HCT116 (cell line): ENCODE measurements around the gene STAC2. TPM values are rescaled to one million over a fixed set of nuclear protein-coding genes. Genes with fewer than 3 reads are reported as not detected.

Experiments
- ATAC-seq: fragments of 200-7000 bp; cut with Tn5 transposase; 2 replicates; pipeline ENCODE4 v1.9.1; 2020; ENCODE audit warnings: mild to moderate bottlenecking, moderate library complexity
- BruUV-seq: library from RNA; stranded (reverse); fragments of 400-500 nt; replicated peaks from 2 replicates; lab custom pipeline; 2021; lab: Mats Ljungman, UMichigan
- CTCF ChIA-PET: fragments of 300-600 bp; sonication (Branson Sonifier 250); formaldehyde crosslinking; loops from one replicate; lab custom pipeline; 2021; ENCODE audit warnings: antibody characterized with exemption; lab: Charles Lee
- POLR2A ChIA-PET: fragments of 300-600, 350-600 bp; sonication (Branson Sonifier 250); formaldehyde crosslinking; loops from one replicate; lab custom pipeline; 2021; ENCODE audit warnings: antibody characterized with exemption; lab: Charles Lee
- RAD21 ChIA-PET, 2 experiments: fragments of 300-600 bp; sonication (Branson Sonifier 250); formaldehyde crosslinking; loops; one replicate each; lab custom pipeline; 2023; ENCODE audit warnings: low total read pairs in 2 of 2; ENCODE audit not compliant: uncharacterized antibody in 2 of 2, unreplicated experiment in 2 of 2, low non-redundant PET in 1 of 2; lab: Charles Lee
- DNase-seq: peaks from one replicate; pipeline ENCODE4 v3.0.0-alpha.2; 2010; ENCODE audit warnings: low read depth, low spot score
- H2AFZ ChIP-seq: fragments of 200-600 bp; shearing (Covaris generic), sonication (generic); 2 replicates; pipeline ENCODE4 v1.6.1; 2017; ENCODE audit warnings: low read depth, mixed run types, mixed read lengths, antibody characterized with exemption, low read length; ENCODE audit not compliant: poor library complexity, severe bottlenecking
- H3K27ac ChIP-seq: 2 replicates; pipeline ENCODE4 v1.5.1; 2012; ENCODE audit warnings: low read depth, low read length
- H3K27me3 ChIP-seq: fragments of 200-600 bp; sonication (generic); 2 replicates; pipeline ENCODE4 v1.6.1; 2016; ENCODE audit warnings: mixed run types, low read length, mixed read lengths; ENCODE audit not compliant: insufficient read depth
- H3K36me3 ChIP-seq, 2 experiments: fragments of 200-500 bp in 1 of 2; fragments of 200-600 bp in 1 of 2; sonication (Bioruptor generic) in 1 of 2; sonication (generic) in 1 of 2; 2 replicates each; pipeline versions ENCODE4 v1.5.1 to v1.6.1; 2014 to 2016; ENCODE audit warnings: low read length in 2 of 2, inconsistent platforms in 1 of 2, mixed read lengths in 1 of 2, mixed run types in 1 of 2; ENCODE audit not compliant: insufficient read depth in 2 of 2, control insufficient read depth in 1 of 2
- H3K4me1 ChIP-seq, 2 experiments: fragments of 200-600 bp in 1 of 2; sonication (generic) in 1 of 2; 2 replicates each; pipeline versions ENCODE4 v1.5.1 to v1.6.1; 2012 to 2017; ENCODE audit warnings: low read length in 2 of 2, inconsistent platforms in 1 of 2, mild to moderate bottlenecking in 1 of 2, mixed read lengths in 1 of 2, mixed run types in 1 of 2, moderate library complexity in 1 of 2; ENCODE audit not compliant: insufficient read depth in 2 of 2, control insufficient read depth in 1 of 2
- H3K4me2 ChIP-seq: fragments of 200-600 bp; sonication (generic); 2 replicates; pipeline ENCODE4 v1.6.1; 2017; ENCODE audit warnings: mixed run types, low read length, mixed read lengths
- H3K4me3 ChIP-seq, 2 experiments: fragments of 200-600 bp in 1 of 2; sonication (generic) in 1 of 2; replicated peaks in 1 of 2; 2 replicates each; pipeline ENCODE4 v1.5.1; 2011 to 2016; ENCODE audit warnings: low read length in 2 of 2, control low read depth in 1 of 2, low read depth in 1 of 2, mild to moderate bottlenecking in 1 of 2, mixed read lengths in 1 of 2, mixed run types in 1 of 2
- H3K79me2 ChIP-seq: fragments of 200-600 bp; sonication (generic); 2 replicates; pipeline ENCODE4 v1.6.1; 2017; ENCODE audit warnings: mild to moderate bottlenecking, mixed run types, low read length, moderate library complexity, mixed read lengths; ENCODE audit not compliant: insufficient read depth
- H3K9ac ChIP-seq: fragments of 200-600 bp; sonication (generic); 2 replicates; pipeline ENCODE4 v1.6.1; 2016; ENCODE audit warnings: low read length, mixed read lengths
- H3K9me2 ChIP-seq: fragments of 200-600 bp; sonication (generic), shearing (Covaris generic); 2 replicates; pipeline ENCODE4 v1.6.1; 2017; ENCODE audit warnings: mixed run types, mild to moderate bottlenecking, moderate library complexity; ENCODE audit not compliant: insufficient read depth
- H3K9me3 ChIP-seq, 2 experiments: fragments of 200-500 bp in 1 of 2; fragments of 200-600 bp in 1 of 2; sonication (Bioruptor generic) in 1 of 2; sonication (generic) in 1 of 2; 2 replicates each; pipeline ENCODE4 v1.6.1; 2014 to 2017; ENCODE audit warnings: low read length in 2 of 2, mixed read lengths in 2 of 2, inconsistent platforms in 1 of 2, low read depth in 1 of 2, mild to moderate bottlenecking in 1 of 2, mixed run types in 1 of 2, moderate library complexity in 1 of 2; ENCODE audit not compliant: control insufficient read depth in 1 of 2, insufficient read depth in 1 of 2
- H4K20me1 ChIP-seq: fragments of 200-600 bp; sonication (generic), shearing (Covaris generic); 2 replicates; pipeline ENCODE4 v1.6.1; 2017; ENCODE audit warnings: mixed run types, mild to moderate bottlenecking, moderate library complexity; ENCODE audit not compliant: insufficient read depth
- EZH2phosphoT487 ChIP-seq: fragments of 200-600 bp; IDR thresholded peaks from 2 replicates; pipeline ENCODE4 v1.6.1; 2018; ENCODE audit warnings: antibody characterized with exemption, borderline replicate concordance
- FOSL1 ChIP-seq: IDR thresholded peaks from 2 replicates; pipeline ENCODE4 v1.6.1; 2012; ENCODE audit warnings: low read depth
- TCF7L2 ChIP-seq: IDR thresholded peaks from 2 replicates; pipeline ENCODE4 v1.7.0; 2011; ENCODE audit warnings: borderline replicate concordance, inconsistent platforms; ENCODE audit not compliant: insufficient read depth, insufficient read length; ENCODE audit errors: extremely low read depth
- ZBTB33 ChIP-seq: IDR thresholded peaks from 2 replicates; pipeline ENCODE4 v1.6.1; 2011; ENCODE audit warnings: mild to moderate bottlenecking, low read length, moderate library complexity; ENCODE audit not compliant: insufficient replicate concordance; ENCODE audit errors: extremely low read depth
- ZNF274 ChIP-seq: fragments of 200-500 bp; sonication (Bioruptor generic); IDR thresholded peaks from 2 replicates; pipeline ENCODE4 v1.6.1; 2014; ENCODE audit warnings: mild to moderate bottlenecking, low read depth, low read length, inconsistent platforms
- intact Hi-C: fragments of 100-400 bp; cut with micrococcal nuclease; formaldehyde crosslinking; loops from 2 replicates; pipeline ENCODE4 v1.10.0; 2022
- total RNA-seq: library from RNA; stranded (reverse); gene quantifications from one replicate; pipeline ENCODE4 v1.2.1, GENCODE V29; 2021; ENCODE audit not compliant: unreplicated experiment

Gene STAC2
- total RNA-seq, 1 experiment from 2014 or later = not detected

- no peaks in the 10 kb centered on the region for H3K79me2 ChIP-seq
- H3K27me3 ChIP-seq = no peaks in the 10 kb centered on the region
- TF ChIP-seq ZNF274 = no peak
- TF ChIP-seq FOSL1 = no peak
- TF ChIP-seq TCF7L2 = no peak
- no peak for TF ChIP-seq EZH2phosphoT487
- TF ChIP-seq ZBTB33 = no peak
- intact Hi-C loops = no loop called here
- H3K9ac ChIP-seq = no peak overlapping the region
- CTCF ChIA-PET = interaction anchor here (1.2 to 2.0 kb wide), 3 partner anchors 13 to 17 kb away, joined by 3 to 7 read pairs (median 5); no protein-coding TSS in a partner anchor
- H3K4me2 ChIP-seq = no peak overlapping the region
- no peak overlapping the region for H3K4me3 ChIP-seq
- peaks cover 11 to 12% of the 10 kb centered on the region in 2 experiments for H3K4me1 ChIP-seq
- H3K27ac ChIP-seq = no peak overlapping the region
- ATAC-seq (no peak), DNase-seq (no peak)
- POLR2A ChIA-PET = interaction anchor here (0.5 kb wide), 1 partner anchor 21 kb away, joined by 3 read pairs; the partner anchor contains the start of gene CACNB1
- no peaks in the 10 kb centered on the region for H3K36me3 ChIP-seq
- BruUV-seq = no TSS peak
- no peaks in the 10 kb centered on the region for H3K9me3 ChIP-seq
- RAD21 ChIA-PET = no interaction called here
- no peaks in the 10 kb centered on the region for H4K20me1 ChIP-seq
- no peak overlapping the region for H2AFZ ChIP-seq
- no peaks in the 10 kb centered on the region for H3K9me2 ChIP-seq
These were observed 6.8 kb downstream of the STAC2 start for GRCh38 chr17:39218906-39219305.
